GM12865 (cell line): Measurements from ENCODE around the gene CLEC16A.

Experiments
- DNase-seq: peaks from one replicate; pipeline ENCODE4 v3.0.0; 2010; ENCODE audit warnings: low read depth
- H3K4me3 ChIP-seq: 2 replicates; pipeline ENCODE4 v1.5.1; 2011; ENCODE audit warnings: mild to moderate bottlenecking, low read depth, low read length, control low read depth
- TF ChIP-seq, protein P1 (sequence below): IDR thresholded peaks from 2 replicates; pipeline ENCODE4 v1.5.1; 2011; ENCODE audit warnings: low read length, control low read depth, low read depth, inconsistent platforms; ENCODE audit not compliant: insufficient read depth; ENCODE audit errors: missing control alignments

The CLEC16A gene

GRCh38 chr16:11015076-11015475 lies 70.7 kb downstream of the CLEC16A start:
- H3K4me3 ChIP-seq, result no peak overlapping the region
- TF ChIP-seq, protein P1, sequence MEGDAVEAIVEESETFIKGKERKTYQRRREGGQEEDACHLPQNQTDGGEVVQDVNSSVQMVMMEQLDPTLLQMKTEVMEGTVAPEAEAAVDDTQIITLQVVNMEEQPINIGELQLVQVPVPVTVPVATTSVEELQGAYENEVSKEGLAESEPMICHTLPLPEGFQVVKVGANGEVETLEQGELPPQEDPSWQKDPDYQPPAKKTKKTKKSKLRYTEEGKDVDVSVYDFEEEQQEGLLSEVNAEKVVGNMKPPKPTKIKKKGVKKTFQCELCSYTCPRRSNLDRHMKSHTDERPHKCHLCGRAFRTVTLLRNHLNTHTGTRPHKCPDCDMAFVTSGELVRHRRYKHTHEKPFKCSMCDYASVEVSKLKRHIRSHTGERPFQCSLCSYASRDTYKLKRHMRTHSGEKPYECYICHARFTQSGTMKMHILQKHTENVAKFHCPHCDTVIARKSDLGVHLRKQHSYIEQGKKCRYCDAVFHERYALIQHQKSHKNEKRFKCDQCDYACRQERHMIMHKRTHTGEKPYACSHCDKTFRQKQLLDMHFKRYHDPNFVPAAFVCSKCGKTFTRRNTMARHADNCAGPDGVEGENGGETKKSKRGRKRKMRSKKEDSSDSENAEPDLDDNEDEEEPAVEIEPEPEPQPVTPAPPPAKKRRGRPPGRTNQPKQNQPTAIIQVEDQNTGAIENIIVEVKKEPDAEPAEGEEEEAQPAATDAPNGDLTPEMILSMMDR, result no peak
- DNase-seq, result no peak

DNA sequence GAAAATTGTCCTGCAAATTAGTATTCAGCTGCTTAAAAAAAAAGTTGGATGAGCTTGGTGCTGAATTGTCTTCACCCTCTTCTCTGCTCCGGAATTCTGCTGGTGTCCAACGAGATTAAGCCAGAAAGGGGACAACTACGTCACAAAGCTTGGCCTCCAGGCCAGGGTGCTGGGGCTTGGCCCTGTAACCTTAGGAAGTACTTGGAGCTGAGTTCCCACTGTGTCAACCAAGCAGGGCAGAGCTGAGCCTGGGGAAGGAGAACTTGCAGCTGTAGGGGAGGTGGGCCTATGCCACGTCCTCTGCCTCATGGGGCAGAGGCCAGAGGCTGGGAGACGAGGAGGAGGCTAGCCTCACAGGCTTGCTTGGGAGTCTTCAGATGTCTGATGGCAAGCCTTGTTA lies 71.2 kb downstream of the CLEC16A start:
- no peak for DNase-seq
- H3K4me3 ChIP-seq, result no peak overlapping the region
- TF ChIP-seq, protein P1, result no peak

- H3K4me3 ChIP-seq, result no peak overlapping the region
- TF ChIP-seq, protein P1, result no peak
- DNase-seq, result no peak
These were observed 72.2 kb downstream of the CLEC16A start for GRCh38 chr16:11016524-11016988.

DNA sequence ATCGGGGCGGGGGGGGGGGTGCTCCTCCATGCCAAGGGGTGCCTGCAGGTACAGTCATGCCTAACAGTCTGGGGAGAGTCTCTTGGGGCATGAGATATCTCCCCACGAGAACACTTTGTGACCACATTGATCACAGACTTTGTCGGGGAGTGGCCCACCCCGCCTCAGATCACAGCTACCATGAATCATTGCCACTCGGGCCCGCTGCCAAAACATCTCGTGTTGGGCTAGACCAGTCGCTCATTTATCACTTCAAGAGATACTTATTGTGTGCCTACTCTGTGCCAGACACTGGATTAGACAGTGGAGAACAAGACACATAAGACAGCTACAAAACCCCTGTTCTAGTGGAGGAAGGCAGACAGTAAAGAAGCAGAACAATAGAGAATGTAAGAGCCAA lies 72.6 kb downstream of the CLEC16A start:
- DNase-seq, result no peak
- no peak overlapping the region for H3K4me3 ChIP-seq
- TF ChIP-seq, protein P1, result no peak

GRCh38 chr16:11017499-11017898 lies 73.1 kb downstream of the CLEC16A start:
- no peak overlapping the region for H3K4me3 ChIP-seq
- TF ChIP-seq, protein P1, result no peak

GRCh38 chr16:11020388-11020787 lies 76.0 kb downstream of the CLEC16A start:
- DNase-seq, result no peak
- H3K4me3 ChIP-seq, result no peak overlapping the region
- TF ChIP-seq, protein P1, result no peak

More at GRCh38 chr16:11017499-11017898, 73.1 kb downstream of the CLEC16A start:
- DNase-seq, result no peak
